ENCODE measurements around the gene COMMD8.

The COMMD8 gene

DNA sequence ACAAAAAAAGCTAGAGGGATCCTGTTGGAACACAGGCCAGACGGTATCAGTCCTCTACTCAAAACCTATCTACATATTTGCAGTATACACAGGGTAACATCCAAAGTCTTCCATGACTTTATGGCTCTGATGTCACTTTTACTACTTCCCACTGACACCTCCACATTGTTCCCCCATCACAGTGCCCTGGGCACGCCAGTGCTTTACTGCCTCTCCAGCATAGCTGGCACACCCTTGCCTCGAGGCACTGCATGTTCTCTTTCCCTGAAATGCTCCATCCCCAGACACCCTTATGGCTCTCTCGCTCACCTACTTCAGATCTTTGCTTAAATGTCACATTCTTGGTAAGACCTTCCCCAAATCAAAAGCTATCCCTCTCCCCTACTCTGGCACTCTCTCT is 15.3 kb upstream of the COMMD8 start:
- TF ChIP-seq SIN3A (IDR thresholded peaks at IDR 0.05; ENCODE audit: borderline replicate concordance, insufficient read depth, low read length) = no peak
- no peak for TF ChIP-seq FOXP2 (optimal IDR thresholded peaks at IDR 0.05; ENCODE audit: borderline replicate concordance, extremely low read depth, extremely low read length, insufficient read depth)
- TF ChIP-seq TAF1 (IDR thresholded peaks at IDR 0.05; ENCODE audit: borderline replicate concordance, insufficient read depth, low read length) = no peak
- TF ChIP-seq POLR2AphosphoS5 (IDR thresholded peaks at IDR 0.05; ENCODE audit: low read depth, low read length) = no peak
- no peak for TF ChIP-seq REST (IDR thresholded peaks at IDR 0.05; ENCODE audit: insufficient read depth in 1 of 2, low read depth in 2 of 2, low read length in 2 of 2)

DNA sequence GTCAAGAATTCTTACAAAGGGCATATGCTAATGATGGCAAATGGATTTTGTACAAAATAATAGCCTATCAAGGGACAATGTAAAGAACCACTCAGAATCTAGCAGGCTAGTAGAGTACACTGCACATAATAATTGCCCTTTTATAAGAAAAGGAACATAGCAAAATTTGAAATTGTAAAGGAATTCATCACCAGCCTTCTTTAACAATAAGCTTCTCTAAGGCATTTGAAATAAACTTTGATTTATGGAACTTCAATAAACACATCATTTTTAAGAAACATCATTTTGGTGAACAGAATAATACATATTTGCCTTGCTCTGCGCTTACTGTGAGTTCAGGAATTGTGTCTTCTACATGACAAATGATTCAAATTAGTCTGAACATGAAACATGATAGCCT is 11.9 kb upstream of the COMMD8 start:
- no peak for TF ChIP-seq REST (IDR thresholded peaks at IDR 0.05; ENCODE audit: insufficient read depth in 1 of 2, low read depth in 2 of 2, low read length in 2 of 2)
- TF ChIP-seq FOXP2 (optimal IDR thresholded peaks at IDR 0.05; ENCODE audit: borderline replicate concordance, extremely low read depth, extremely low read length, insufficient read depth) = no peak
- TF ChIP-seq POLR2AphosphoS5 (IDR thresholded peaks at IDR 0.05; ENCODE audit: low read depth, low read length) = no peak

- no peak for TF ChIP-seq FOXP2 (optimal IDR thresholded peaks at IDR 0.05; ENCODE audit: borderline replicate concordance, extremely low read depth, extremely low read length, insufficient read depth)
- TF ChIP-seq REST (IDR thresholded peaks at IDR 0.05; ENCODE audit: insufficient read depth in 1 of 2, low read depth in 2 of 2, low read length in 2 of 2) = no peak
- no peak for TF ChIP-seq TAF1 (IDR thresholded peaks at IDR 0.05; ENCODE audit: borderline replicate concordance, insufficient read depth, low read length)
- no peak for TF ChIP-seq POLR2AphosphoS5 (IDR thresholded peaks at IDR 0.05; ENCODE audit: low read depth, low read length)
- TF ChIP-seq SIN3A (IDR thresholded peaks at IDR 0.05; ENCODE audit: borderline replicate concordance, insufficient read depth, low read length) = no peak
Measured at GRCh38 chr4:47474799-47475198, 11.3 kb upstream of the COMMD8 start.

DNA sequence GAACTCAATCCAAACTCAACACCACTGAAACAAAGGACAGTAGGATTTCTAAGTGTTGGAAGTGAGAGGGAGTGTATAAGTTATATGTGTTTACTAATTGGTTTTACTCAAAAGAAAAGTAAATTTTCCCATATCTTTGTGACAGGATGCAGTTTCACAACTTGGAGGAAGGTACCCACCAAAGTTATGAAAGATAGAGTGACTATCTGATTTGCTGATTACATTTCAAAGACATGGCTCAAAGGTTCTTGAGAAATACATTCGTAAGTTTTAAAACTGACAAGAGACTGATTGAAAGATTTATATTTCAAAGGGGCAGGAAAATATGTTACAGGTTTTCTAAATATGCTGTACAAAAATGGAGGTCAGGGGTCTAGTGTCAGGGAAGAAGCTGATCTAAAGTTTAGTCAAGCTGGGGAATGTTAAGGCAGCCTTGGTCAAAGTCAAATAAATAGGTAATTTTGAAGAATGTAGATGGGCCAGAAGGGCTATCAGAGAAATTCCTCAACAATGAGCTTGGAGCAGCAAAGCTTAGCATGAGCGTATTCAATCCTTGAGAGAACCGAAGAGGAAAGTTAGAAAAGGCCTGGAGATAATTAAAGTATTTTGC is 9.7 kb upstream of the COMMD8 start:
- TF ChIP-seq FOXP2 (optimal IDR thresholded peaks at IDR 0.05; ENCODE audit: borderline replicate concordance, extremely low read depth, extremely low read length, insufficient read depth) (no peak), SIN3A (IDR thresholded peaks at IDR 0.05; ENCODE audit: borderline replicate concordance, insufficient read depth, low read length) (no peak), TAF1 (IDR thresholded peaks at IDR 0.05; ENCODE audit: borderline replicate concordance, insufficient read depth, low read length) (no peak), POLR2AphosphoS5 (IDR thresholded peaks at IDR 0.05; ENCODE audit: low read depth, low read length) (no peak)

- TF ChIP-seq POLR2AphosphoS5 (IDR thresholded peaks at IDR 0.05; ENCODE audit: low read depth, low read length) = no peak
- no peak for TF ChIP-seq TAF1 (IDR thresholded peaks at IDR 0.05; ENCODE audit: borderline replicate concordance, insufficient read depth, low read length)
- no peak for TF ChIP-seq SIN3A (IDR thresholded peaks at IDR 0.05; ENCODE audit: borderline replicate concordance, insufficient read depth, low read length)
- TF ChIP-seq REST (IDR thresholded peaks at IDR 0.05; ENCODE audit: insufficient read depth in 1 of 2, low read depth in 2 of 2, low read length in 2 of 2) = no peak
- TF ChIP-seq FOXP2 (optimal IDR thresholded peaks at IDR 0.05; ENCODE audit: borderline replicate concordance, extremely low read depth, extremely low read length, insufficient read depth) = no peak
Measured at GRCh38 chr4:47471591-47471990, 8.1 kb upstream of the COMMD8 start.

Measured in PFSK-1 (cell line).